HepG2 (cell line): Measurements from ENCODE around the gene GTF2A1. TPM values are rescaled to one million over a fixed set of nuclear protein-coding genes. Genes with fewer than 3 reads are reported as not detected.

Source experiments
- ETV5 ChIP-seq: IDR thresholded peaks from 2 replicates; pipeline ENCODE4 v1.6.1; 2018; ENCODE audit warnings: missing biosample characterization, missing genetic modification reagents, inconsistent platforms, borderline replicate concordance
- HOXD1 ChIP-seq: sonication (generic); formaldehyde crosslinking; IDR thresholded peaks from 2 replicates; pipeline ENCODE4 v1.5.0; 2020; ENCODE audit warnings: missing genetic modification reagents
- JARID2 ChIP-seq: sonication (generic); formaldehyde crosslinking; IDR thresholded peaks from 2 replicates; pipeline ENCODE4 v1.8.1; 2023; ENCODE audit warnings: missing genetic modification reagents, inconsistent platforms; ENCODE audit not compliant: insufficient replicate concordance
- KLF13 ChIP-seq: sonication (generic); formaldehyde crosslinking; IDR thresholded peaks from 2 replicates; pipeline ENCODE4 v1.4.0; 2020; ENCODE audit warnings: mild to moderate bottlenecking, missing genetic modification reagents
- NFKBIZ ChIP-seq: IDR thresholded peaks from 2 replicates; pipeline ENCODE4 v1.6.1; 2018; ENCODE audit warnings: missing genetic modification reagents, missing compliant biosample characterization
- RNF2 ChIP-seq: fragments of 450-650 bp; conservative IDR thresholded peaks from 2 replicates; pipeline ENCODE4 v1.6.1; 2016; ENCODE audit warnings: low read depth
- THYN1 ChIP-seq: sonication (generic); formaldehyde crosslinking; IDR thresholded peaks from 2 replicates; pipeline ENCODE4 v1.8.1; 2023; ENCODE audit warnings: low read depth, mild to moderate bottlenecking, moderate library complexity, missing genetic modification reagents, borderline replicate concordance
- ZNF24 ChIP-seq: fragments of 450-650 bp; IDR thresholded peaks from 2 replicates; pipeline ENCODE4 v1.6.1; 2017; ENCODE audit warnings: antibody characterized with exemption, mild to moderate bottlenecking
- ZNF670 ChIP-seq: sonication (generic); formaldehyde crosslinking; IDR thresholded peaks from 2 replicates; pipeline ENCODE4 v1.8.0; 2022; ENCODE audit warnings: mild to moderate bottlenecking, missing genetic modification reagents, borderline replicate concordance
- ZNF746 ChIP-seq: sonication (generic); formaldehyde crosslinking; IDR thresholded peaks from 2 replicates; pipeline ENCODE4 v1.8.0; 2022; ENCODE audit warnings: mild to moderate bottlenecking, missing genetic modification reagents
- ZSCAN22 ChIP-seq: sonication (generic); formaldehyde crosslinking; IDR thresholded peaks from 2 replicates; pipeline ENCODE4 v1.4.0; 2020; ENCODE audit warnings: mild to moderate bottlenecking, missing genetic modification reagents
- polyA plus RNA-seq, 8 experiments: library from polyadenylated mRNA; depleted of rRNA in 3 of 8; stranded (reverse) in 7 of 8; unstranded in 1 of 8; fragments of >200 nt; fragmentation: Illumina TruSeq in 4 of 8; extraction: Trizol in 4 of 8; gene quantifications; 2 replicates each; pipeline versions ENCODE4 v1.2.1 to v1.2.3, GENCODE V29; 2011 to 2016; ENCODE audit warnings: low read depth in 4 of 8, missing spikeins in 1 of 8, mixed read lengths in 1 of 8; ENCODE audit not compliant: insufficient read depth in 1 of 8
- total RNA-seq, 5 experiments: library from RNA; depleted of rRNA; stranded (reverse); fragments of >200 nt; fragmentation: Illumina TruSeq; extraction: Trizol; gene quantifications; 2 replicates each; pipeline ENCODE4 v1.2.3, GENCODE V29; 2016; ENCODE audit warnings: low read depth in 1 of 5
- TF ChIP-seq, protein P1 (sequence below): sonication (generic); formaldehyde crosslinking; IDR thresholded peaks from 2 replicates; pipeline ENCODE4 v1.5.0; 2020; ENCODE audit warnings: mild to moderate bottlenecking, missing genetic modification reagents, borderline replicate concordance
- TF ChIP-seq, protein P2 (sequence below): sonication (generic); formaldehyde crosslinking; IDR thresholded peaks from 2 replicates; pipeline ENCODE4 v1.9.0; 2022; ENCODE audit warnings: missing genetic modification reagents, mild to moderate bottlenecking, borderline replicate concordance
- TF ChIP-seq, protein P3 (sequence below): sonication (generic); formaldehyde crosslinking; IDR thresholded peaks from 2 replicates; pipeline ENCODE4 v1.4.0; 2020; ENCODE audit warnings: mild to moderate bottlenecking, missing genetic modification reagents

Gene GTF2A1
- total and polyA plus RNA-seq, 2 of the 13 experiments (the other 11 are each of a cell fraction or from before 2014, with no cell fraction given): 14.9 to 17.5 TPM

DNA sequence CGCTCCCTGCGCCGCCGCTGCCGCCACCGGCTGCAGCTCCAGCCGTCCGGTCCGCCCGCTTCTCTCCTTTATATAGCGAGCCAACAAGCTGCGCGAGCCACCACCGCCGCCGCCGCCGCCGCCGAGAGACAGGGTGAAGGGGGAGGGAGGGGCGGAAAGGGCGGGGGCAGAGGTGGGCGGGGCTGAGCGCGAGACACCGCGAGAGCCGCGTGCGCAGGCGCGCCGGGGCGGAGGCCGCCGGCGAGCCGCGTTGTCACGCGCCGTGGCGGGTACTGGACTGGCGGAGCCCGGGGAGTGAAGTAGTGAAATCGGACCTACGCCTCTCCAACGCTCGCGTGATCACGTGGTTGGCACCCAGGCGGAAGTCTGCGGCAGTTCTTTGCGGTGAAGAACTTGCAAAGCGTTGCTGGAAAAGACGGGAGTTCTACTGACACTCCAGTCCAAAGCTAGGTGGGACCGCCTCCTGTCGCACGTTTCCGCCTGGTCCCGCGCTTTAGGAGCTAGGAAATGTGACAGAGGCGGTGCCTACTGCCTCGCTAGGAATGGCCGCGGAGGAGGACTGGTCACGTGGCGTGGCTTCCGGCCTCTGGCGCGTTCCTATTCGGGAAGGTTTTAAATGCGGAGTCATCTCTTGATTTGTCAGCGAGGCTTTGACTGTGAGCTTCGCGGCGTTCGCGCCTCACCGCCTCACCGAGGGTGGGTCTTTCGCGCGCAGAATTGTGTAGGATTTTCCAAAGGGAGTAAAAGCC lies at the start of gene GTF2A1 (continued):
- TF ChIP-seq THYN1 (no peak), ETV5 (CRISPR knock-in tag) (peak; percentile 92), RNF2 (peak; percentile 96), ZNF24 (no peak), KLF13 (CRISPR knock-in tag) (no peak), HOXD1 (CRISPR knock-in tag) (0 out of 2 replicates have a peak, but pooled peaks have one; percentile 7), JARID2 (no peak), ZNF670 (CRISPR knock-in tag) (peak; percentile 87; the same call in 1 of the 2 replicates), ZSCAN22 (CRISPR knock-in tag) (no peak), NFKBIZ (0 out of 2 replicates have a peak, but pooled peaks have one; percentile 28), ZNF746 (CRISPR knock-in tag) (peak; percentile 35; the same call in 1 of the 2 replicates)
- TF ChIP-seq, protein P1, sequence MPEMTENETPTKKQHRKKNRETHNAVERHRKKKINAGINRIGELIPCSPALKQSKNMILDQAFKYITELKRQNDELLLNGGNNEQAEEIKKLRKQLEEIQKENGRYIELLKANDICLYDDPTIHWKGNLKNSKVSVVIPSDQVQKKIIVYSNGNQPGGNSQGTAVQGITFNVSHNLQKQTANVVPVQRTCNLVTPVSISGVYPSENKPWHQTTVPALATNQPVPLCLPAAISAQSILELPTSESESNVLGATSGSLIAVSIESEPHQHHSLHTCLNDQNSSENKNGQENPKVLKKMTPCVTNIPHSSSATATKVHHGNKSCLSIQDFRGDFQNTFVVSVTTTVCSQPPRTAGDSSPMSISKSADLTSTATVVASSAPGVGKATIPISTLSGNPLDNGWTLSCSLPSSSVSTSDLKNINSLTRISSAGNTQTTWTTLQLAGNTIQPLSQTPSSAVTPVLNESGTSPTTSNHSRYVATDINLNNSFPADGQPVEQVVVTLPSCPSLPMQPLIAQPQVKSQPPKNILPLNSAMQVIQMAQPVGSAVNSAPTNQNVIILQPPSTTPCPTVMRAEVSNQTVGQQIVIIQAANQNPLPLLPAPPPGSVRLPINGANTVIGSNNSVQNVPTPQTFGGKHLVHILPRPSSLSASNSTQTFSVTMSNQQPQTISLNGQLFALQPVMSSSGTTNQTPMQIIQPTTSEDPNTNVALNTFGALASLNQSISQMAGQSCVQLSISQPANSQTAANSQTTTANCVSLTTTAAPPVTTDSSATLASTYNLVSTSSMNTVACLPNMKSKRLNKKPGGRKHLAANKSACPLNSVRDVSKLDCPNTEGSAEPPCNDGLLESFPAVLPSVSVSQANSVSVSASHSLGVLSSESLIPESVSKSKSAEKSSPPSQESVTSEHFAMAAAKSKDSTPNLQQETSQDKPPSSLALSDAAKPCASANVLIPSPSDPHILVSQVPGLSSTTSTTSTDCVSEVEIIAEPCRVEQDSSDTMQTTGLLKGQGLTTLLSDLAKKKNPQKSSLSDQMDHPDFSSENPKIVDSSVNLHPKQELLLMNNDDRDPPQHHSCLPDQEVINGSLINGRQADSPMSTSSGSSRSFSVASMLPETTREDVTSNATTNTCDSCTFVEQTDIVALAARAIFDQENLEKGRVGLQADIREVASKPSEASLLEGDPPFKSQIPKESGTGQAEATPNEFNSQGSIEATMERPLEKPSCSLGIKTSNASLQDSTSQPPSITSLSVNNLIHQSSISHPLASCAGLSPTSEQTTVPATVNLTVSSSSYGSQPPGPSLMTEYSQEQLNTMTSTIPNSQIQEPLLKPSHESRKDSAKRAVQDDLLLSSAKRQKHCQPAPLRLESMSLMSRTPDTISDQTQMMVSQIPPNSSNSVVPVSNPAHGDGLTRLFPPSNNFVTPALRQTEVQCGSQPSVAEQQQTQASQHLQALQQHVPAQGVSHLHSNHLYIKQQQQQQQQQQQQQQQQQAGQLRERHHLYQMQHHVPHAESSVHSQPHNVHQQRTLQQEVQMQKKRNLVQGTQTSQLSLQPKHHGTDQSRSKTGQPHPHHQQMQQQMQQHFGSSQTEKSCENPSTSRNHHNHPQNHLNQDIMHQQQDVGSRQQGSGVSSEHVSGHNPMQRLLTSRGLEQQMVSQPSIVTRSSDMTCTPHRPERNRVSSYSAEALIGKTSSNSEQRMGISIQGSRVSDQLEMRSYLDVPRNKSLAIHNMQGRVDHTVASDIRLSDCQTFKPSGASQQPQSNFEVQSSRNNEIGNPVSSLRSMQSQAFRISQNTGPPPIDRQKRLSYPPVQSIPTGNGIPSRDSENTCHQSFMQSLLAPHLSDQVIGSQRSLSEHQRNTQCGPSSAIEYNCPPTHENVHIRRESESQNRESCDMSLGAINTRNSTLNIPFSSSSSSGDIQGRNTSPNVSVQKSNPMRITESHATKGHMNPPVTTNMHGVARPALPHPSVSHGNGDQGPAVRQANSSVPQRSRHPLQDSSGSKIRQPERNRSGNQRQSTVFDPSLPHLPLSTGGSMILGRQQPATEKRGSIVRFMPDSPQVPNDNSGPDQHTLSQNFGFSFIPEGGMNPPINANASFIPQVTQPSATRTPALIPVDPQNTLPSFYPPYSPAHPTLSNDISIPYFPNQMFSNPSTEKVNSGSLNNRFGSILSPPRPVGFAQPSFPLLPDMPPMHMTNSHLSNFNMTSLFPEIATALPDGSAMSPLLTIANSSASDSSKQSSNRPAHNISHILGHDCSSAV (CRISPR knock-in tag): peak; percentile 74; the same call in 1 of the 2 replicates
- TF ChIP-seq, protein P2, sequence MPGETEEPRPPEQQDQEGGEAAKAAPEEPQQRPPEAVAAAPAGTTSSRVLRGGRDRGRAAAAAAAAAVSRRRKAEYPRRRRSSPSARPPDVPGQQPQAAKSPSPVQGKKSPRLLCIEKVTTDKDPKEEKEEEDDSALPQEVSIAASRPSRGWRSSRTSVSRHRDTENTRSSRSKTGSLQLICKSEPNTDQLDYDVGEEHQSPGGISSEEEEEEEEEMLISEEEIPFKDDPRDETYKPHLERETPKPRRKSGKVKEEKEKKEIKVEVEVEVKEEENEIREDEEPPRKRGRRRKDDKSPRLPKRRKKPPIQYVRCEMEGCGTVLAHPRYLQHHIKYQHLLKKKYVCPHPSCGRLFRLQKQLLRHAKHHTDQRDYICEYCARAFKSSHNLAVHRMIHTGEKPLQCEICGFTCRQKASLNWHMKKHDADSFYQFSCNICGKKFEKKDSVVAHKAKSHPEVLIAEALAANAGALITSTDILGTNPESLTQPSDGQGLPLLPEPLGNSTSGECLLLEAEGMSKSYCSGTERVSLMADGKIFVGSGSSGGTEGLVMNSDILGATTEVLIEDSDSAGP: peak; percentile 81; the same call in 1 of the 2 replicates
- TF ChIP-seq, protein P3, sequence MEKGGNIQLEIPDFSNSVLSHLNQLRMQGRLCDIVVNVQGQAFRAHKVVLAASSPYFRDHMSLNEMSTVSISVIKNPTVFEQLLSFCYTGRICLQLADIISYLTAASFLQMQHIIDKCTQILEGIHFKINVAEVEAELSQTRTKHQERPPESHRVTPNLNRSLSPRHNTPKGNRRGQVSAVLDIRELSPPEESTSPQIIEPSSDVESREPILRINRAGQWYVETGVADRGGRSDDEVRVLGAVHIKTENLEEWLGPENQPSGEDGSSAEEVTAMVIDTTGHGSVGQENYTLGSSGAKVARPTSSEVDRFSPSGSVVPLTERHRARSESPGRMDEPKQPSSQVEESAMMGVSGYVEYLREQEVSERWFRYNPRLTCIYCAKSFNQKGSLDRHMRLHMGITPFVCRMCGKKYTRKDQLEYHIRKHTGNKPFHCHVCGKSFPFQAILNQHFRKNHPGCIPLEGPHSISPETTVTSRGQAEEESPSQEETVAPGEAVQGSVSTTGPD (CRISPR knock-in tag): peak; percentile 62; the same call in 1 of the 2 replicates
